K562 (cell line): ENCODE measurements around the gene HDAC7. TPM values are rescaled to one million over a fixed set of nuclear protein-coding genes. Genes with fewer than 3 reads are reported as not detected.

Experiments
- BRD4 ChIP-seq: fragments of 200-600 bp; sonication (generic); IDR thresholded peaks from 2 replicates; pipeline ENCODE4 v1.6.1; 2017; ENCODE audit warnings: inconsistent platforms
- CTCF ChIP-seq, 3 experiments: IDR thresholded peaks in 2 of 3; conservative IDR thresholded peaks in 1 of 3; 2 replicates each; pipeline ENCODE4 v1.5.1; 2011 to 2012; ENCODE audit warnings: low read length in 3 of 3, mild to moderate bottlenecking in 3 of 3, control low read depth in 2 of 3, improper control_type of control experiment in 1 of 3, inconsistent platforms in 1 of 3, low read depth in 1 of 3, mixed read lengths in 1 of 3, moderate library complexity in 1 of 3; ENCODE audit not compliant: insufficient read depth in 2 of 3
- E2F4 ChIP-seq: sonication (generic); formaldehyde crosslinking; IDR thresholded peaks from 2 replicates; pipeline ENCODE4 v1.8.0; 2022; ENCODE audit warnings: mild to moderate bottlenecking, low read depth, missing genetic modification reagents
- MTA3 ChIP-seq: fragments of 450-650 bp; formaldehyde crosslinking; IDR thresholded peaks from 2 replicates; pipeline ENCODE4 v1.6.1; 2017; ENCODE audit warnings: mild to moderate bottlenecking, borderline replicate concordance
- RBFOX2 ChIP-seq: fragments of 200-400 bp; formaldehyde crosslinking; IDR thresholded peaks from 2 replicates; pipeline ENCODE4 v1.6.1; 2017; ENCODE audit warnings: low read depth, mild to moderate bottlenecking, low read length, moderate library complexity
- RCOR1 ChIP-seq, 2 experiments: IDR thresholded peaks; 2 replicates each; pipeline ENCODE4 v1.6.1; 2012; ENCODE audit warnings: low read depth in 2 of 2, low read length in 2 of 2, borderline replicate concordance in 1 of 2, improper control_type of control experiment in 1 of 2
- RERE ChIP-seq: sonication (generic); formaldehyde crosslinking; IDR thresholded peaks from 2 replicates; pipeline ENCODE4 v1.8.0; 2023; ENCODE audit warnings: missing genetic modification reagents, mild to moderate bottlenecking, borderline replicate concordance
- SMAD4 ChIP-seq: fragments of 250-450 bp; sonication (Bioruptor Pico); conservative IDR thresholded peaks from 2 replicates; pipeline ENCODE4 v1.8.0; 2021; ENCODE audit warnings: inconsistent platforms, mild to moderate bottlenecking, moderate library complexity
- ZBTB7A ChIP-seq: IDR thresholded peaks from 2 replicates; pipeline ENCODE4 v1.6.1; 2011; ENCODE audit warnings: low read depth, mild to moderate bottlenecking, low read length, moderate library complexity, borderline replicate concordance; ENCODE audit not compliant: control insufficient read depth
- polyA plus RNA-seq, 8 experiments: library from polyadenylated mRNA; depleted of rRNA in 4 of 8; stranded (reverse) in 5 of 8; unstranded in 3 of 8; fragments of >200 nt; fragmentation: Nextera tagmentation in 2 of 8; fragmentation: Illumina TruSeq in 1 of 8; extraction: Ambion mirVana in 2 of 8; extraction: Trizol in 1 of 8; gene quantifications; 2 replicates each; pipeline versions ENCODE4 v1.2.1 to v1.2.3, GENCODE V29; 2011 to 2014; ENCODE audit warnings: inconsistent platforms in 1 of 8, missing spikeins in 1 of 8
- total RNA-seq, 7 experiments: library from RNA; depleted of rRNA in 6 of 7; stranded (reverse); fragments of >200 nt in 6 of 7; fragmentation: Illumina TruSeq in 2 of 7; extraction: Trizol in 2 of 7; gene quantifications; 2 replicates each; pipeline versions ENCODE4 v1.2.1 to v1.2.3, GENCODE V29; 2011 to 2021; ENCODE audit warnings: low replicate concordance in 1 of 7
- TF ChIP-seq, protein P1 (sequence below): fragments of 450-650 bp; conservative IDR thresholded peaks from 2 replicates; pipeline ENCODE4 v1.6.1; 2016; ENCODE audit warnings: missing genetic modification characterization, low read depth, mild to moderate bottlenecking, control low read depth, missing compliant biosample characterization

HDAC7 gene
- total and polyA plus RNA-seq, 9 of the 15 experiments (the other 6 are each of a cell fraction or from before 2014, with no cell fraction given) = 2.5 to 129 (median 31.1) TPM

DNA sequence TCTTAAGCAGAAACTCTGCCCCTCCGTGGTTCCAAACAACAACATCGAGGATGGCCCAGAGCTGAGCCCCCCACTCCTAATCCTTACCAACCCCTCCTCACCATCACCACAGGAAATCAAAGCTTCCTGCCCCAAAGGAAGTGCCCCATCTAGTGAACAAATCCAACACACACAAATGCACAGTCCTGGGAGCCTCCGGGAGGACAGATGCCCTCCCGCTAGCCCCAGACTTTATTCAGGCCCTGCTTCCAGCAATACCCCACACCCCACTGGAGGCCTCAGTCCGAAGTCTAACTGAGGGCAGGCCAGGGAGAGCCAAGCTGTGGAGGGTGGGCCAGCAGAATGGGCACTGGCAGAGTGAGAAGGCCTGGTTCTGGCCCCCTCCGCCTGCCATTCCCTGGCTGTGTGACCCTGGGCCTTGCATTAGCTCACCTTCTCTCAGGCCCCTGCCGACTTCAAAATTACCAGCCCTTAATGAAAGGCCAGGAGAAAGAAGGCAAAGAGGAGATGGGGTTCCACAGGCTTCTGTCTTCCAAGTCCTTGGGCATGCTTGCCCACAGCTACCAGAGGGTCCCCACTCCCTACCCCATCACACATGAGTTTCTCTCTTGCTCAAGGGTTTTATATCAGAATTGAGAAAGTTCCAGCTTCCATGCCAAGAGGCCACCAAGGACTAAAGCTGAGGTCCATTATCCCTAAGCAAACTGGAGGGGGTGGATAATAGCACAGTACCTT lies 2.3 kb downstream of the HDAC7 start (continued):
- TF ChIP-seq E2F4 (CRISPR knock-in tag) (0 out of 2 replicates have a peak, but pooled peaks have one; percentile 21), CTCF (IDR thresholded peaks at IDR 0.05 in 2 of 3, conservative IDR thresholded peaks at IDR 0.05 in 1 of 3; ENCODE audit: insufficient read depth in 2 of 3, low read depth in 1 of 3, low read length in 3 of 3) (peak; percentile 20 to 35 (median 35); a peak in 3 of 6 replicates), MTA3 (no peak), RCOR1 (IDR thresholded peaks at IDR 0.05; ENCODE audit: borderline replicate concordance in 1 of 2, low read depth in 2 of 2, low read length in 2 of 2) (peak in 1 of 2 experiments; percentile 23; a peak in 1 of 4 replicates), ZBTB7A (peak; percentile 47; the same call in 1 of the 2 replicates), RBFOX2 (0 out of 2 replicates have a peak, but pooled peaks have one; percentile 7), BRD4 (no peak), RERE (CRISPR knock-in tag) (no peak), SMAD4 (CRISPR knock-in tag) (0 out of 2 replicates have a peak, but pooled peaks have one; percentile 2)
- TF ChIP-seq, protein P1, sequence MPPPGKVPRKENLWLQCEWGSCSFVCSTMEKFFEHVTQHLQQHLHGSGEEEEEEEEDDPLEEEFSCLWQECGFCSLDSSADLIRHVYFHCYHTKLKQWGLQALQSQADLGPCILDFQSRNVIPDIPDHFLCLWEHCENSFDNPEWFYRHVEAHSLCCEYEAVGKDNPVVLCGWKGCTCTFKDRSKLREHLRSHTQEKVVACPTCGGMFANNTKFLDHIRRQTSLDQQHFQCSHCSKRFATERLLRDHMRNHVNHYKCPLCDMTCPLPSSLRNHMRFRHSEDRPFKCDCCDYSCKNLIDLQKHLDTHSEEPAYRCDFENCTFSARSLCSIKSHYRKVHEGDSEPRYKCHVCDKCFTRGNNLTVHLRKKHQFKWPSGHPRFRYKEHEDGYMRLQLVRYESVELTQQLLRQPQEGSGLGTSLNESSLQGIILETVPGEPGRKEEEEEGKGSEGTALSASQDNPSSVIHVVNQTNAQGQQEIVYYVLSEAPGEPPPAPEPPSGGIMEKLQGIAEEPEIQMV (tag) = no peak
